H1 (cell line): ENCODE results near the gene OSGEPL1. TPM values are rescaled to one million over a fixed set of nuclear protein-coding genes. Genes with fewer than 3 reads are reported as not detected.

Experiments
- CTCF ChIA-PET: fragments of 300-600 bp; sonication (Branson Sonifier 250); formaldehyde crosslinking; loops from one replicate; lab custom pipeline; 2021; ENCODE audit not compliant: partially characterized antibody; lab: Charles Lee
- POLR2A ChIA-PET: fragments of 300-600 bp; sonication (Branson Sonifier 250); formaldehyde crosslinking; loops from one replicate; lab custom pipeline; 2021; ENCODE audit warnings: inconsistent platforms; ENCODE audit not compliant: partially characterized antibody; lab: Charles Lee
- DNase-seq, 2 experiments: peaks; one replicate each; pipeline versions ENCODE4 v3.0.0 to v3.0.0-alpha.2; 2010 to 2022; ENCODE audit warnings: low spot score in 2 of 2, low read depth in 1 of 2, mixed read lengths in 1 of 2
- FAIRE-seq: peaks from 2 replicates; lab custom pipeline; 2011; peaks lifted over from hg19 to GRCh38; lab: Jason Lieb, UNC
- H2AFZ ChIP-seq: 2 replicates; pipeline ENCODE4 v1.8.1; 2012; ENCODE audit warnings: low read length, inconsistent platforms
- H2AK5ac ChIP-seq: 2 replicates; pipeline ENCODE4 v1.6.1; 2013; ENCODE audit warnings: low read depth, low read length
- H2BK120ac ChIP-seq: replicated peaks from 2 replicates; pipeline ENCODE3; 2013; ENCODE audit warnings: low read depth, low read length, inconsistent platforms
- H2BK12ac ChIP-seq: 2 replicates; pipeline ENCODE4 v1.6.1; 2013; ENCODE audit warnings: low read depth, low read length
- H2BK15ac ChIP-seq: 2 replicates; pipeline ENCODE4 v1.6.1; 2013; ENCODE audit warnings: low read length
- H2BK20ac ChIP-seq: 2 replicates; pipeline ENCODE4 v1.6.1; 2013; ENCODE audit warnings: low read length
- H2BK5ac ChIP-seq: 2 replicates; pipeline ENCODE4 v1.6.1; 2013; ENCODE audit warnings: low read depth, low read length
- H3K14ac ChIP-seq: 2 replicates; pipeline ENCODE4 v1.6.1; 2013; ENCODE audit warnings: inconsistent platforms; ENCODE audit not compliant: insufficient read length
- H3K18ac ChIP-seq: 2 replicates; pipeline ENCODE4 v1.6.1; 2013; ENCODE audit warnings: low read length; ENCODE audit errors: extremely low read depth
- H3K23ac ChIP-seq: 2 replicates; pipeline ENCODE4 v1.6.1; 2013; ENCODE audit warnings: inconsistent platforms; ENCODE audit not compliant: insufficient read length
- H3K23me2 ChIP-seq: 2 replicates; pipeline ENCODE4 v1.6.1; 2013; ENCODE audit warnings: low read depth, low read length
- H3K27ac ChIP-seq: 2 replicates; pipeline ENCODE4 v1.6.1; 2011; ENCODE audit warnings: low read depth, low read length, inconsistent platforms
- H3K27me3 ChIP-seq, 4 experiments: replicated peaks in 1 of 4; 1 replicate in 1 of 4; 2 replicates in 3 of 4; pipeline versions ENCODE4 v1.6.1 to v1.8.1; 2011 to 2013; ENCODE audit warnings: low read length in 3 of 4, mild to moderate bottlenecking in 3 of 4, inconsistent platforms in 2 of 4, mixed read lengths in 2 of 4, moderate library complexity in 1 of 4; ENCODE audit not compliant: control insufficient read depth in 3 of 4, insufficient read depth in 3 of 4; ENCODE audit errors: extremely low read depth in 1 of 4
- H3K36me3 ChIP-seq, 4 experiments: 2 replicates each; pipeline versions ENCODE4 v1.6.1 to v1.8.1; 2011 to 2013; ENCODE audit warnings: mild to moderate bottlenecking in 4 of 4, low read length in 3 of 4, moderate library complexity in 2 of 4, control low read depth in 1 of 4, inconsistent platforms in 1 of 4; ENCODE audit not compliant: insufficient read depth in 4 of 4, control insufficient read depth in 2 of 4
- H3K4ac ChIP-seq: replicated peaks from 2 replicates; pipeline ENCODE3; 2013; ENCODE audit warnings: low read length, low read depth, mixed read lengths, inconsistent platforms; ENCODE audit not compliant: insufficient read length
- H3K4me1 ChIP-seq, 4 experiments: replicated peaks in 1 of 4; 1 replicate in 1 of 4; 2 replicates in 3 of 4; pipeline versions ENCODE4 v1.6.1 to v1.8.1; 2011 to 2013; ENCODE audit warnings: low read length in 3 of 4, inconsistent platforms in 2 of 4, mixed read lengths in 1 of 4; ENCODE audit not compliant: insufficient read depth in 4 of 4, control insufficient read depth in 3 of 4
- H3K4me2 ChIP-seq, 2 experiments: 2 replicates each; pipeline versions ENCODE4 v1.6.1 to v1.8.1; 2011 to 2013; ENCODE audit warnings: low read depth in 2 of 2, low read length in 2 of 2, control low read depth in 1 of 2, inconsistent platforms in 1 of 2, mild to moderate bottlenecking in 1 of 2; ENCODE audit not compliant: insufficient read depth in 1 of 2
- H3K4me3 ChIP-seq, 4 experiments: fragments of 200-600, 300-600 bp in 1 of 4; sonication (generic), shearing (Covaris generic), sonication (Bioruptor Twin) in 1 of 4; 2 replicates each; pipeline versions ENCODE4 v1.5.1 to v1.8.1; 2011 to 2016; ENCODE audit warnings: low read length in 4 of 4, low read depth in 3 of 4, control low read depth in 2 of 4, inconsistent platforms in 2 of 4, mild to moderate bottlenecking in 2 of 4, mixed read lengths in 1 of 4, moderate library complexity in 1 of 4; ENCODE audit not compliant: insufficient read depth in 2 of 4; ENCODE audit errors: extremely low read depth in 1 of 4
- H3K56ac ChIP-seq: replicated peaks from 2 replicates; pipeline ENCODE3; 2013; ENCODE audit warnings: low read depth, mild to moderate bottlenecking, mixed read lengths, low read length, inconsistent platforms; ENCODE audit not compliant: insufficient read length
- H3K79me1 ChIP-seq: 2 replicates; pipeline ENCODE4 v1.6.1; 2013; ENCODE audit warnings: low read depth, low read length, control low read depth
- H3K79me2 ChIP-seq, 2 experiments: 2 replicates each; pipeline versions ENCODE4 v1.6.1 to v1.8.1; 2012 to 2013; ENCODE audit warnings: low read length in 2 of 2, mild to moderate bottlenecking in 2 of 2, inconsistent platforms in 1 of 2; ENCODE audit not compliant: insufficient read depth in 2 of 2, control insufficient read depth in 1 of 2
- H3K9ac ChIP-seq, 4 experiments: replicated peaks in 1 of 4; 1 replicate in 1 of 4; 2 replicates in 3 of 4; pipeline versions ENCODE4 v1.6.1 to v1.8.1; 2011 to 2013; ENCODE audit warnings: low read depth in 3 of 4, low read length in 3 of 4, control low read depth in 2 of 4, mild to moderate bottlenecking in 2 of 4, moderate library complexity in 2 of 4, inconsistent platforms in 1 of 4; ENCODE audit errors: extremely low read depth in 1 of 4
- H3K9me3 ChIP-seq, 2 experiments: 2 replicates each; pipeline versions ENCODE4 v1.6.1 to v1.8.1; 2012 to 2013; ENCODE audit warnings: mild to moderate bottlenecking in 2 of 2, moderate library complexity in 2 of 2, control low read depth in 1 of 2, inconsistent platforms in 1 of 2, low read depth in 1 of 2, low read length in 1 of 2, mixed read lengths in 1 of 2; ENCODE audit not compliant: insufficient read depth in 2 of 2
- H4K20me1 ChIP-seq, 2 experiments: replicated peaks in 1 of 2; 2 replicates each; pipeline versions ENCODE3 to v1.8.1; 2011 to 2013; ENCODE audit warnings: inconsistent platforms in 2 of 2, low read length in 2 of 2, mild to moderate bottlenecking in 1 of 2; ENCODE audit not compliant: insufficient read depth in 2 of 2, control insufficient read depth in 1 of 2
- H4K5ac ChIP-seq: 2 replicates; pipeline ENCODE4 v1.6.1; 2013; ENCODE audit warnings: low read length, low read depth, mixed read lengths, inconsistent platforms; ENCODE audit not compliant: insufficient read length
- H4K8ac ChIP-seq: 2 replicates; pipeline ENCODE4 v1.8.0; 2013; ENCODE audit warnings: mild to moderate bottlenecking, moderate library complexity, low read length, inconsistent platforms; ENCODE audit not compliant: insufficient read depth; ENCODE audit errors: extremely low read depth
- H4K91ac ChIP-seq: replicated peaks from 2 replicates; pipeline ENCODE3; 2013; ENCODE audit warnings: low read length, mixed read lengths, inconsistent platforms; ENCODE audit not compliant: insufficient read length
- CHD1 ChIP-seq: IDR thresholded peaks from 2 replicates; pipeline ENCODE4 v1.6.1; 2012; ENCODE audit warnings: low read depth, low read length, improper control_type of control experiment
- EGR1 ChIP-seq: IDR thresholded peaks from 2 replicates; pipeline ENCODE4 v1.6.1; 2011; ENCODE audit warnings: low read depth, low read length, borderline replicate concordance
- POLR2AphosphoS5 ChIP-seq: IDR thresholded peaks from 2 replicates; pipeline ENCODE4 v1.6.1; 2011; ENCODE audit warnings: low read depth, low read length
- SAP30 ChIP-seq: fragments of 300-600 bp; sonication (generic); IDR thresholded peaks from 2 replicates; pipeline ENCODE4 v1.7.1; 2012; ENCODE audit warnings: low read length, moderate library complexity, mild to moderate bottlenecking, inconsistent platforms; ENCODE audit not compliant: insufficient read depth, insufficient replicate concordance
- SIN3A ChIP-seq, 2 experiments: IDR thresholded peaks in 1 of 2; conservative IDR thresholded peaks in 1 of 2; 2 replicates each; pipeline ENCODE4 v1.6.1; 2011 to 2012; ENCODE audit warnings: low read length in 2 of 2, improper control_type of control experiment in 1 of 2, low read depth in 1 of 2, mild to moderate bottlenecking in 1 of 2
- WGBS, 2 experiments: shearing (Covaris generic) in 1 of 2; methylation state at CpG; one replicate each; pipeline versions ENCODE4 v1.1.6 to v1.1.7; 2013 to 2015; ENCODE audit warnings: low lambda C conversion rate in 2 of 2, mixed read lengths in 2 of 2, inconsistent platforms in 1 of 2, low coverage in 1 of 2, missing lambda C conversion rate in 1 of 2; ENCODE audit not compliant: insufficient replicate concordance in 2 of 2, insufficient coverage in 1 of 2, insufficient read length in 1 of 2; ENCODE audit errors: extremely low coverage in 1 of 2, missing lambda C conversion rate in 1 of 2; 5-methylcytosine and 5-hydroxymethylcytosine counted together
- polyA plus RNA-seq, 7 experiments: library from polyadenylated mRNA; depleted of rRNA in 3 of 7; stranded (reverse) in 5 of 7; unstranded in 2 of 7; fragments of >200 nt in 5 of 7; fragments of 200-250 nt in 2 of 7; gene quantifications; 1 replicate in 5 of 7; 2 replicates in 1 of 7; 4 replicates in 1 of 7; pipeline versions ENCODE4 v1.2.1 to v1.2.3, GENCODE V29; 2011 to 2013; ENCODE audit warnings: missing spikeins in 2 of 7, mixed read lengths in 2 of 7
- total RNA-seq: library from RNA; stranded (reverse); fragmentation: NEBNext Ultra II Directional; extraction: Animal tissue kit (Norgen Biotek cat#: 25700); gene quantifications from 2 replicates; pipeline ENCODE4 v1.2.1, GENCODE V29; 2021

Gene OSGEPL1
- total and polyA plus RNA-seq, 2 of the 8 experiments (the other 6 are each of a cell fraction or from before 2014, with no cell fraction given), result 7.1 to 15.7 TPM

- H2BK5ac ChIP-seq, result no peak overlapping the region
- H3K56ac ChIP-seq, result no peak overlapping the region
- H2BK120ac ChIP-seq, result no peak overlapping the region
- 90% methylated on average over 11 of the region's 12 CpGs; no CpG with 5 or more reads in 1 of the 2 experiments for WGBS, 2 experiments
- peaks cover 4 to 57% of the 10 kb centered on the region in 2 experiments; a peak in 3 of 4 replicates for H3K79me2 ChIP-seq
- no peak overlapping the region for H2AFZ ChIP-seq
- H3K4me3 ChIP-seq, result no peak overlapping the region
- no peak overlapping the region for H3K14ac ChIP-seq
- no peak overlapping the region for H3K4me2 ChIP-seq
- no peak overlapping the region for H4K5ac ChIP-seq
- H3K9ac ChIP-seq, result no peak overlapping the region
- no peak overlapping the region for H3K23ac ChIP-seq
- no peaks in the 10 kb centered on the region for H3K4me1 ChIP-seq
- no peak for DNase-seq
- no peaks in the 10 kb centered on the region for H3K23me2 ChIP-seq
- H3K9me3 ChIP-seq, result no peaks in the 10 kb centered on the region
- H2AK5ac ChIP-seq, result no peak overlapping the region
- no peak overlapping the region for H3K18ac ChIP-seq
- no peak for TF ChIP-seq EGR1
- TF ChIP-seq POLR2AphosphoS5, result no peak
- no peak for TF ChIP-seq SAP30
- TF ChIP-seq SIN3A (conservative IDR thresholded peaks at IDR 0.05 in 1 of 2, IDR thresholded peaks at IDR 0.05 in 1 of 2; ENCODE audit: low read depth in 1 of 2, low read length in 2 of 2), result no peak
- no peak for TF ChIP-seq CHD1
- H3K4ac ChIP-seq, result no peak overlapping the region
- ChIA-PET CTCF (interaction anchor here (1.6 to 1.8 kb wide), 2 partner anchors 29 to 331 kb away, joined by 3 to 5 read pairs; partner anchors contain the start of gene OSGEPL1), POLR2A (interaction anchor here (1.5 kb wide), 1 partner anchor 29 kb away, joined by 4 read pairs; the partner anchor contains the start of gene OSGEPL1)
- H2BK15ac ChIP-seq, result no peak overlapping the region
- H3K36me3 ChIP-seq, result peaks cover 6 to 55% (median 23%) of the 10 kb centered on the region in 4 experiments
- no peaks in the 10 kb centered on the region for H3K79me1 ChIP-seq
- H4K8ac ChIP-seq, result no peak overlapping the region
- no peak overlapping the region for H3K27ac ChIP-seq
- no peak overlapping the region for H2BK12ac ChIP-seq
- no peaks in the 10 kb centered on the region for H3K27me3 ChIP-seq
- peaks cover 0 to 6% of the 10 kb centered on the region in 2 experiments for H4K20me1 ChIP-seq
- no peak overlapping the region for H2BK20ac ChIP-seq
- no peak for FAIRE-seq
- no peak overlapping the region for H4K91ac ChIP-seq
Measured at GRCh38 chr2:189791338-189792042, 28.9 kb upstream of the OSGEPL1 start.
